Measurements from ENCODE around the gene CD274. TPM values are rescaled to one million over a fixed set of nuclear protein-coding genes. Genes with fewer than 3 reads are reported as not detected.

CD274 gene
- total RNA-seq, 3 donors from 2014 or later = 1.6 to 3.1 (median 2.9) TPM

- Histone ChIP-seq H3K36me3 (no peaks in the 10 kb centered on the region), H3K9me3 (no peaks in the 10 kb centered on the region), H3K27ac (peak overlapping the region; percentile 87 to 93), H3K4me3 (no peak overlapping the region), H3K27me3 (no peaks in the 10 kb centered on the region), H3K4me1 (peaks cover 0 to 3% of the 10 kb centered on the region in 2 donors)
- intact Hi-C loops (cut with DNase I; ENCODE audit: low total_unique reads) = no loop called here
- peak in 1 of 2 donors; percentile 71 for DNase-seq (ENCODE audit: low spot score in 2 of 2)
- TF ChIP-seq POLR2A (IDR thresholded peaks at IDR 0.05) (no peak), POLR2AphosphoS5 (IDR thresholded peaks at IDR 0.05) (no peak), CTCF (IDR thresholded peaks at IDR 0.05) (no peak)
These were observed 14.4 kb upstream of the CD274 start for GRCh38 chr9:5435912-5436311.

- DNase-seq (ENCODE audit: low spot score in 2 of 2) = no peak
- Histone ChIP-seq H3K27me3 (no peaks in the 10 kb centered on the region), H3K4me3 (peak overlapping the region in 1 of 3 donors; percentile 80), H3K36me3 (no peaks in the 10 kb centered on the region), H3K27ac (peak overlapping the region; percentile 87 to 93), H3K4me1 (peaks cover 0 to 3% of the 10 kb centered on the region in 2 donors), H3K9me3 (no peaks in the 10 kb centered on the region)
- TF ChIP-seq CTCF (IDR thresholded peaks at IDR 0.05) (no peak), POLR2A (IDR thresholded peaks at IDR 0.05) (no peak), POLR2AphosphoS5 (IDR thresholded peaks at IDR 0.05) (no peak)
- intact Hi-C loops (cut with DNase I; ENCODE audit: low total_unique reads) = no loop called here
These were observed 13.9 kb upstream of the CD274 start for GRCh38 chr9:5436441-5436840.

GRCh38 chr9:5437254-5438216 is 12.8 kb upstream of the CD274 start, which contains the start of gene PLGRKT:
Gene PLGRKT (minus strand): TSS chr9:5437925. CDS start chr9:5431977, 5,948 bp downstream.
- Histone ChIP-seq H3K4me1 (peaks cover 0 to 3% of the 10 kb centered on the region in 2 donors), H3K36me3 (no peaks in the 10 kb centered on the region), H3K27me3 (no peaks in the 10 kb centered on the region), H3K27ac (peak within 1 kb of the TSS; percentile 87 to 93), H3K9me3 (no peaks in the 10 kb centered on the region), H3K4me3 (peak within 1 kb of the TSS; percentile 61 to 80 (median 71))
- TF ChIP-seq POLR2AphosphoS5 (IDR thresholded peaks at IDR 0.05) = peak; percentile 73 to 91 (median 78)
- peak in 1 of 3 donors; percentile 18 for TF ChIP-seq CTCF (IDR thresholded peaks at IDR 0.05)
- TF ChIP-seq POLR2A (IDR thresholded peaks at IDR 0.05) = peak; percentile 61
- intact Hi-C loops (cut with DNase I; ENCODE audit: low total_unique reads) = no loop called here
- DNase-seq (ENCODE audit: low spot score in 2 of 2) = peak; percentile 91 to 93

GRCh38 chr9:5438301-5439162 is 11.8 kb upstream of the CD274 start:
- no peaks in the 10 kb centered on the region for H3K36me3 ChIP-seq
- TF ChIP-seq POLR2A (IDR thresholded peaks at IDR 0.05) = no peak
- TF ChIP-seq POLR2AphosphoS5 (IDR thresholded peaks at IDR 0.05) = no peak
- no peak for TF ChIP-seq CTCF (IDR thresholded peaks at IDR 0.05)
- H3K27me3 ChIP-seq = no peaks in the 10 kb centered on the region
- no peak for DNase-seq (ENCODE audit: low spot score in 2 of 2)
- peak overlapping the region; percentile 61 to 80 (median 71) for H3K4me3 ChIP-seq
- intact Hi-C loops (cut with DNase I; ENCODE audit: low total_unique reads) = no loop called here
- no peaks in the 10 kb centered on the region for H3K9me3 ChIP-seq
- H3K4me1 ChIP-seq = peaks cover 0 to 3% of the 10 kb centered on the region in 2 donors
- H3K27ac ChIP-seq = peak overlapping the region; percentile 87 to 93
